HEK293T (cell line): ENCODE data around the gene XBP1.

Source experiments
- ARNT ChIP-seq: fragments of 450-650 bp; IDR thresholded peaks from 2 replicates; pipeline ENCODE4 v1.6.1; 2017; ENCODE audit warnings: mild to moderate bottlenecking
- BHLHE40 ChIP-seq: fragments of 450-650 bp; IDR thresholded peaks from 2 replicates; pipeline ENCODE4 v1.6.1; 2016; ENCODE audit warnings: mild to moderate bottlenecking, moderate library complexity, borderline replicate concordance
- ELF4 ChIP-seq: fragments of 450-650 bp; IDR thresholded peaks from 2 replicates; pipeline ENCODE4 v1.6.1; 2017; ENCODE audit warnings: antibody characterized with exemption
- FOXA1 ChIP-seq: fragments of 450-650 bp; IDR thresholded peaks from 2 replicates; pipeline ENCODE4 v1.6.1; 2016; ENCODE audit warnings: mild to moderate bottlenecking
- FOXM1 ChIP-seq: fragments of 450-650 bp; IDR thresholded peaks from 2 replicates; pipeline ENCODE4 v1.6.1; 2017; ENCODE audit warnings: mild to moderate bottlenecking, borderline replicate concordance
- HDGF ChIP-seq: fragments of 450-650 bp; IDR thresholded peaks from 2 replicates; pipeline ENCODE4 v1.6.1; 2017; ENCODE audit warnings: antibody characterized with exemption, borderline replicate concordance
- L3MBTL2 ChIP-seq: fragments of 450-650 bp; conservative IDR thresholded peaks from 2 replicates; pipeline ENCODE4 v1.6.1; 2016; ENCODE audit warnings: mild to moderate bottlenecking
- LEF1 ChIP-seq: fragments of 450-650 bp; IDR thresholded peaks from 2 replicates; pipeline ENCODE4 v1.6.1; 2017; ENCODE audit warnings: mild to moderate bottlenecking, borderline replicate concordance
- PKNOX1 ChIP-seq: fragments of 450-650 bp; IDR thresholded peaks from 2 replicates; pipeline ENCODE4 v1.6.1; 2016
- SUZ12 ChIP-seq: fragments of 450-650 bp; IDR thresholded peaks from 2 replicates; pipeline ENCODE4 v1.6.1; 2016; ENCODE audit warnings: mild to moderate bottlenecking
- ZNF384 ChIP-seq: fragments of 450-650 bp; IDR thresholded peaks from 2 replicates; pipeline ENCODE4 v1.6.1; 2016

GRCh38 chr22:28817919-28818859, 17.8 kb upstream of the XBP1 start:
- no peak for TF ChIP-seq FOXA1
- TF ChIP-seq ARNT, result no peak
- no peak for TF ChIP-seq L3MBTL2
- TF ChIP-seq FOXM1, result no peak
- TF ChIP-seq LEF1, result no peak
- TF ChIP-seq PKNOX1, result no peak
- TF ChIP-seq ELF4, result no peak
- TF ChIP-seq BHLHE40, result no peak
- no peak for TF ChIP-seq SUZ12
- no peak for TF ChIP-seq ZNF384
- TF ChIP-seq HDGF, result no peak
